DOHH2 (cell line): Measurements from ENCODE around the gene LENG1.

ENCODE experiments used
- EZH2phosphoT487 ChIP-seq: fragments of 200-600 bp; sonication (generic); IDR thresholded peaks from 2 replicates; pipeline ENCODE4 v1.6.1; 2017; ENCODE audit warnings: borderline replicate concordance, mild to moderate bottlenecking, antibody characterized with exemption, low read length, moderate library complexity, mixed read lengths
- TF ChIP-seq, protein P1 (sequence below): fragments of 200-600 bp; sonication (generic); IDR thresholded peaks from one replicate; pipeline ENCODE4 v1.5.1; 2014; ENCODE audit warnings: antibody characterized with exemption, mild to moderate bottlenecking, low read depth, low read length; ENCODE audit not compliant: poor library complexity, severe bottlenecking

DNA sequence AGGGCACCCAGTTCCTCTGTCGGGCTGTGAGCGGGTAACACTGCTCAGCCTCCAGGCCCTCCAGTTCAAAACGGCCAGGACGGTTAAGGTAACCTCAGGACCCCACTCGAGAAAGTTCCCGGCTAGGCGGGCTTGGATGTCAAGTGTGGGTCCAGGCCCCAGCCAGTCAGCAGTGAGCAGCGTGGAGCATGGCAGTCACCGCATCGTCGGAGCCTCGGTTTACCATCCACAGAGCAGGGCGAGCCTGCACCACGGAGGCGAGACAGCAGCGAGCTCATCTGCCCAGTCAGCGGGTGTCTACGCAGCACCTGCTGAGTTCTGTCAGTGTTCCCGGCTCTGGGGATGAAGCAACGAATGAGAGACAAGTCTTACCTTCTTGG, 29.9 kb downstream of the LENG1 start:
- TF ChIP-seq, protein P1, sequence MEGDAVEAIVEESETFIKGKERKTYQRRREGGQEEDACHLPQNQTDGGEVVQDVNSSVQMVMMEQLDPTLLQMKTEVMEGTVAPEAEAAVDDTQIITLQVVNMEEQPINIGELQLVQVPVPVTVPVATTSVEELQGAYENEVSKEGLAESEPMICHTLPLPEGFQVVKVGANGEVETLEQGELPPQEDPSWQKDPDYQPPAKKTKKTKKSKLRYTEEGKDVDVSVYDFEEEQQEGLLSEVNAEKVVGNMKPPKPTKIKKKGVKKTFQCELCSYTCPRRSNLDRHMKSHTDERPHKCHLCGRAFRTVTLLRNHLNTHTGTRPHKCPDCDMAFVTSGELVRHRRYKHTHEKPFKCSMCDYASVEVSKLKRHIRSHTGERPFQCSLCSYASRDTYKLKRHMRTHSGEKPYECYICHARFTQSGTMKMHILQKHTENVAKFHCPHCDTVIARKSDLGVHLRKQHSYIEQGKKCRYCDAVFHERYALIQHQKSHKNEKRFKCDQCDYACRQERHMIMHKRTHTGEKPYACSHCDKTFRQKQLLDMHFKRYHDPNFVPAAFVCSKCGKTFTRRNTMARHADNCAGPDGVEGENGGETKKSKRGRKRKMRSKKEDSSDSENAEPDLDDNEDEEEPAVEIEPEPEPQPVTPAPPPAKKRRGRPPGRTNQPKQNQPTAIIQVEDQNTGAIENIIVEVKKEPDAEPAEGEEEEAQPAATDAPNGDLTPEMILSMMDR, result no peak
- no peak for TF ChIP-seq EZH2phosphoT487
